ENCODE results near the gene TUBB3. TPM values are rescaled to one million over a fixed set of nuclear protein-coding genes. Genes with fewer than 3 reads are reported as not detected.

Gene TUBB3
- total RNA-seq, 4 donors from 2014 or later, result 1.8 to 7.0 TPM; not detected in 2

DNA sequence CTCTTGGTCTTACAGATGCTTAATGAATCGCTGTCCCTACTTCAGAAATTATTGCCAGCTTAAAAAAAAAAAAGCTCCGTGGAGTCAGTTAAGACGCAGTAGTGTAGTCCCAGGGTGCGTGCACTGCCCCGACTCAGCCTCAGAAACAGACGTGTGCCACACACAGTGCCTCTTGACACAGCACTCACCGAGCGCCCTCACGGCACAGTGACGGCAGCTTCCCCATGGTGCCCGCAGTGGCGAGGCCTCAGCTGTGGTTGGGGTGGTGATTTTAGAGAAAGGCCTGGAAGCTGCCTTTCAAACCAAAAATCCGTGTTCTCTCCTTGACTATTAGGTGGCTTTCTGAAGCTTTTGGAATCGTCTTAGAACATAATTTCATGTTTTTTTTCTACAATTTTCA is 35.9 kb upstream of the TUBB3 start:
- TF ChIP-seq, protein P1, sequence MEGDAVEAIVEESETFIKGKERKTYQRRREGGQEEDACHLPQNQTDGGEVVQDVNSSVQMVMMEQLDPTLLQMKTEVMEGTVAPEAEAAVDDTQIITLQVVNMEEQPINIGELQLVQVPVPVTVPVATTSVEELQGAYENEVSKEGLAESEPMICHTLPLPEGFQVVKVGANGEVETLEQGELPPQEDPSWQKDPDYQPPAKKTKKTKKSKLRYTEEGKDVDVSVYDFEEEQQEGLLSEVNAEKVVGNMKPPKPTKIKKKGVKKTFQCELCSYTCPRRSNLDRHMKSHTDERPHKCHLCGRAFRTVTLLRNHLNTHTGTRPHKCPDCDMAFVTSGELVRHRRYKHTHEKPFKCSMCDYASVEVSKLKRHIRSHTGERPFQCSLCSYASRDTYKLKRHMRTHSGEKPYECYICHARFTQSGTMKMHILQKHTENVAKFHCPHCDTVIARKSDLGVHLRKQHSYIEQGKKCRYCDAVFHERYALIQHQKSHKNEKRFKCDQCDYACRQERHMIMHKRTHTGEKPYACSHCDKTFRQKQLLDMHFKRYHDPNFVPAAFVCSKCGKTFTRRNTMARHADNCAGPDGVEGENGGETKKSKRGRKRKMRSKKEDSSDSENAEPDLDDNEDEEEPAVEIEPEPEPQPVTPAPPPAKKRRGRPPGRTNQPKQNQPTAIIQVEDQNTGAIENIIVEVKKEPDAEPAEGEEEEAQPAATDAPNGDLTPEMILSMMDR (IDR thresholded peaks at IDR 0.05; ENCODE audit: low read depth), result no peak

DNA sequence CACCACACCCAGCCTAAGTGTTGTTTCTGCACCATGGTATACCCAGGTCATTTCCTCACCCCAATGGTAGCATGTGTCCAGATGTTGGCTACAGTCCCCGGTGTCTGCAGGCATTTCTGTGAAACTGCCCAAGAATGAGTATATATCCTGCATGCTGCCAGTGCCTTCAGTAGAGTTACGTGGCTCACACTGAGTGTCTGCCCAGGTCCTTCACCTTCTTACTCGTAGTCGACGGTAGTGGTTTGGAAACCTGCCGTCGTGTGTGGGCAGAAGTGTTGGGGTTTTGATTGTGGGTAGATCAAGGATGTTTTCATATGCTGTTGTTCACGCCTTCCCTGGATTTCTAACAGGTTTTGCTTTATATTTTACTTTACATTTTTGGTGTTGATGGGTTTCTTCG is 32.9 kb upstream of the TUBB3 start:
- TF ChIP-seq, protein P1 (IDR thresholded peaks at IDR 0.05; ENCODE audit: low read depth), result no peak

DNA sequence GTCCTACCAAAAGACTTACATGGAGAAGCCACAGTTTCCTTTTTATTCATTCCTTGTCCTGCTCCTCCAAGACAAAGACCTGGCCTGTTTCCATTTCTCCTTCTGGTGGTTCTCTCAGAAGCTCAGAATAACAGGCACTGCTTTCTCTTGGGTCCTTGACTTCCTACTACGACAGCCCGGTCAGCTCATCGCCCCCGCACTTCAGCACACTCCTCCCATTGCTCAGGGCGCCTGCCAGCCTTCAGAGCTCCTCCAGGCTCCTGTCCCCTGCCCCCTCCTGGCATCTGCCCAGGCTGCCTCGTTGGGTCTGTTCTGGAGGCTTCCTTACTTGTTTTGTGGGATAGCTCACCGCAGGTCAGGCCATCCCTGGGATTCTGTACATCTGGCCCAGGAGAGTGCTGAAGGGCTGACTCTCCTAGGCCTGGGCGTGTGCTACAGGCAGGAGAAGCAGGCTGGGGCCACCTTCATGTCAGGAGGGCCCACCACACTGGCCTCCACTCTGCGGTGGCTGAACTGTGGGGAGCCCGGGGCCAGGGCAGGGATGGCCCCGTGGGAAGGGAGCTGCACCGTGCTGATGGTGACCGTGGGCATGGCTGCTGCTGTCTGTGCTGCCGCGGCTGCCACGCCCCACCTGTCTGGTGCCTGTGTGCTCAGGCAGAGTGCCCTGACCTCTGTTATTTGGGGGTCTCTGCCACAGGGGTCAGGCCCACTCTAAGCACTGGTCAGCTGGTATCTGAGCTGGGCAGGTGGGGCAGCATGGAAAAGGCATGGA is 32.1 kb upstream of the TUBB3 start:
- TF ChIP-seq, protein P1 (IDR thresholded peaks at IDR 0.05; ENCODE audit: low read depth), result no peak

DNA sequence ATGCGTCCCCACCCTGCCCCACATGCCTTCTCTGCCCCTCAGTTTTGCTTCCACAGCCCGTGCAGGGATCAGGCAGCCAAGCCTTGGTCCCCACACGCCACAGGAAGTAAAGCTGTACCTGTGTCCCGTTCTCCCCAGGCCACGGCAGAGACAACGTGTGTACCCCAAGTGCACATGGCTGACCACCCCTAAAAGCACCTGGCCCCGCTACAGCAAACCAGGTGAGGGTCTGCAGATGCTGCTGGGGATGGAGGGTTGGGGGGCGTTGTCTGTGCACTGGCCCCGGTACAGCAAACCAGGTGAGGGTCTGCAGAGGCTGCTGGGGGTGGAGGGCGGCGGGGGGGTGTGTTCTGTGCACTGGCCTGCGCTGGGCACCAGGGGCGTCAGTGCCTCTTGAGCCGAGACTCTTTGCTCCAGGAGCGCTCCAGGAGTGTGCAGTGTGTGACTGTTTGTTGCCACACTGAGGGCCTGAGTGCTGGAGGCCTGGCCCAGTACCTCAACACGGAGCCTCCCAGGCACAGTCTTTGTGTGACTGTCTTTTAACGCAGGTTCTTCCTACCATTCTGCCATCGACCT is 31.0 kb upstream of the TUBB3 start:
- TF ChIP-seq, protein P1 (IDR thresholded peaks at IDR 0.05; ENCODE audit: low read depth), result no peak

DNA sequence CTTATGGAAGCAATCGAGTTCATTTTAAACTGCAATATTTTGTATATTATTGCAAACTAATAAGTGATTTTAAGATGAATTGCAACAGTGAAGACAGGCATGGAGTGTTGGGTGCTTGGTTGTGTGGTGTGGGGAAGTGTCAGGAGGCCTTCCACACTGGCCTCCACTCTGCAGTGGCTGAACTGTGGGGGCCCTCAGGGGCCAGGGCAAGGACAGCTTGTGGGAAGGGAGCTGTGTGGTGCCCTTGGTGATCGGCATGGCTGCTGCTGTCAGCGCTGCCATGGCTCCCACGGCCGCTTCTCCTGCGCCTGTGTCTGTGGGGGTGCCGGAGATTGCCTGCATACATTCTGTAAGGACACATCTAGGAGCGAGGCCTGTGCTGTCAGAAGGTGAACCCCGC is 30.5 kb upstream of the TUBB3 start:
- TF ChIP-seq, protein P1 (IDR thresholded peaks at IDR 0.05; ENCODE audit: low read depth), result no peak

DNA sequence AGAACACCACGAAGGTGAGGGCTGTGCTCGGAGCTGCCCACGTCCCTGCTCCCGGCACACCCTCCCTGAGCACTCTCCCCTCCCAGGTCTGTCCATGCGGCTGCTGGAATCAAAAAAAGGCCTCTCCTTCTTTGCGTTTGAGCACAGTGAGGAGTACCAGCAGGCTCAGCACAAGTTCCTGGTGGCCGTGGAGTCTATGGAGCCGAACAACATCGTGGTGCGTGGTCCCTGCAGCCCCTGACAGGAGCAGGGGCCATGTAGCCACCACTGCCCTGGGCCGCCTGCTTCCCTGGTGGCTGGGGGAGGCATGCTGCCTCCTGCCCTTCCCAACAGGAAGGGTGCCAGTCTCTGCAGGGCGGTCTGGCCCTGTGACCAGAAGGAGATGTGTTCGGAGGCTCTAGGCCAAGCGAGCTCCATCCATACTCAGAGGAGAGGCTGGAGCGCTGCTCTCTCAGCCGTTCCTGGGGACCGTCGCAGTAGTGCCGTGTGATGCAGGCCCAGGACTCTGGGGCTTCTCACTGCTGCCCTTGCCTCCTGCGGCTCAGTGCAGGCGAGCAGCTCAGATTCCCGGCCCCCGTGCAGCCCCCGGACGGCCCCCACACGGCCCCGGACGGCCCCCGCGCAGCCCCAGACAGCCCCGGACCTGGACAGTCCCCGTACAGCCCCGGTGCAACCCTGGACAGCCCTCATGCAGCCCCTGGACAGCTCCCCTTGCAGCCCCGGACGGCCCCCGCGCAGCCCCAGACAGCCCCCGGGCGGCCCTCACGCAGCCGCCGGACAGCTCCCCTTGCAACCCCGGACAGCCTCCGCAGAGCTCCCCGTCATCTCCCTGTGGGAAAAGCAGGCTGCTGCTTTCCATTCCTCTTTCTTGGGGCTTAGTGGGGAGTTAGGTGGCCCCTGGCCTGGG is 29.2 kb upstream of the TUBB3 start:
- TF ChIP-seq, protein P1 (IDR thresholded peaks at IDR 0.05; ENCODE audit: low read depth), result no peak
